ENCODE results near the gene ECE2.

DNA sequence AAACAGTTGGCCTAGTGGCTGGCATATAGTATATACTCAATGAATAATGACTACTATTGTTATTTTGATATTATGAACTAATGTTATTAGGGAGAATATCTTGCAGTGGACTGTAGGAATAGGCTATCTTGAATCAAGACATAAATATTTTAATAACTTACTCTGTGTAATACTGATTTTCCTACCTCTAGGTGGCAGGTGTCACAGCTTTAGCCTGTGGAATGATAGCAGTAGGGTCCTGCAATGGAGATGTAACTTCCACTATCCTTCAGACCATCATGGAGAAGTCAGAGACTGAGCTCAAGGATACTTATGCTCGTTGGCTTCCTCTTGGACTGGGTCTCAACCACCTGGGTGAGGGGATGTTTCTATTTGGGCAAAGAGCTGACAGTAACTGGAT, 29.8 kb downstream of the ECE2 start:
- TF ChIP-seq, protein P1, sequence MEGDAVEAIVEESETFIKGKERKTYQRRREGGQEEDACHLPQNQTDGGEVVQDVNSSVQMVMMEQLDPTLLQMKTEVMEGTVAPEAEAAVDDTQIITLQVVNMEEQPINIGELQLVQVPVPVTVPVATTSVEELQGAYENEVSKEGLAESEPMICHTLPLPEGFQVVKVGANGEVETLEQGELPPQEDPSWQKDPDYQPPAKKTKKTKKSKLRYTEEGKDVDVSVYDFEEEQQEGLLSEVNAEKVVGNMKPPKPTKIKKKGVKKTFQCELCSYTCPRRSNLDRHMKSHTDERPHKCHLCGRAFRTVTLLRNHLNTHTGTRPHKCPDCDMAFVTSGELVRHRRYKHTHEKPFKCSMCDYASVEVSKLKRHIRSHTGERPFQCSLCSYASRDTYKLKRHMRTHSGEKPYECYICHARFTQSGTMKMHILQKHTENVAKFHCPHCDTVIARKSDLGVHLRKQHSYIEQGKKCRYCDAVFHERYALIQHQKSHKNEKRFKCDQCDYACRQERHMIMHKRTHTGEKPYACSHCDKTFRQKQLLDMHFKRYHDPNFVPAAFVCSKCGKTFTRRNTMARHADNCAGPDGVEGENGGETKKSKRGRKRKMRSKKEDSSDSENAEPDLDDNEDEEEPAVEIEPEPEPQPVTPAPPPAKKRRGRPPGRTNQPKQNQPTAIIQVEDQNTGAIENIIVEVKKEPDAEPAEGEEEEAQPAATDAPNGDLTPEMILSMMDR (IDR thresholded peaks at IDR 0.05; ENCODE audit: poor library complexity, severe bottlenecking) = peak; percentile 62
- TF ChIP-seq, protein P2, sequence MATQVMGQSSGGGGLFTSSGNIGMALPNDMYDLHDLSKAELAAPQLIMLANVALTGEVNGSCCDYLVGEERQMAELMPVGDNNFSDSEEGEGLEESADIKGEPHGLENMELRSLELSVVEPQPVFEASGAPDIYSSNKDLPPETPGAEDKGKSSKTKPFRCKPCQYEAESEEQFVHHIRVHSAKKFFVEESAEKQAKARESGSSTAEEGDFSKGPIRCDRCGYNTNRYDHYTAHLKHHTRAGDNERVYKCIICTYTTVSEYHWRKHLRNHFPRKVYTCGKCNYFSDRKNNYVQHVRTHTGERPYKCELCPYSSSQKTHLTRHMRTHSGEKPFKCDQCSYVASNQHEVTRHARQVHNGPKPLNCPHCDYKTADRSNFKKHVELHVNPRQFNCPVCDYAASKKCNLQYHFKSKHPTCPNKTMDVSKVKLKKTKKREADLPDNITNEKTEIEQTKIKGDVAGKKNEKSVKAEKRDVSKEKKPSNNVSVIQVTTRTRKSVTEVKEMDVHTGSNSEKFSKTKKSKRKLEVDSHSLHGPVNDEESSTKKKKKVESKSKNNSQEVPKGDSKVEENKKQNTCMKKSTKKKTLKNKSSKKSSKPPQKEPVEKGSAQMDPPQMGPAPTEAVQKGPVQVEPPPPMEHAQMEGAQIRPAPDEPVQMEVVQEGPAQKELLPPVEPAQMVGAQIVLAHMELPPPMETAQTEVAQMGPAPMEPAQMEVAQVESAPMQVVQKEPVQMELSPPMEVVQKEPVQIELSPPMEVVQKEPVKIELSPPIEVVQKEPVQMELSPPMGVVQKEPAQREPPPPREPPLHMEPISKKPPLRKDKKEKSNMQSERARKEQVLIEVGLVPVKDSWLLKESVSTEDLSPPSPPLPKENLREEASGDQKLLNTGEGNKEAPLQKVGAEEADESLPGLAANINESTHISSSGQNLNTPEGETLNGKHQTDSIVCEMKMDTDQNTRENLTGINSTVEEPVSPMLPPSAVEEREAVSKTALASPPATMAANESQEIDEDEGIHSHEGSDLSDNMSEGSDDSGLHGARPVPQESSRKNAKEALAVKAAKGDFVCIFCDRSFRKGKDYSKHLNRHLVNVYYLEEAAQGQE (IDR thresholded peaks at IDR 0.05; ENCODE audit: borderline replicate concordance) = no peak
- TF ChIP-seq RAD21 (conservative IDR thresholded peaks at IDR 0.05) = peak; percentile 39
